Germinal center (tissue), 1 donor: ENCODE data around the gene SH3RF1.
"Not testable (repeated sequence)": the region's sequence is repeated elsewhere in the genome, so short reads cannot be mapped to it uniquely, and the experiment has no call there.

Experiments
- DNase-seq: peaks from one replicate; pipeline ENCODE4 v3.0.0; 2012; ENCODE audit warnings: mixed read lengths, low spot score

SH3RF1 gene

DNA sequence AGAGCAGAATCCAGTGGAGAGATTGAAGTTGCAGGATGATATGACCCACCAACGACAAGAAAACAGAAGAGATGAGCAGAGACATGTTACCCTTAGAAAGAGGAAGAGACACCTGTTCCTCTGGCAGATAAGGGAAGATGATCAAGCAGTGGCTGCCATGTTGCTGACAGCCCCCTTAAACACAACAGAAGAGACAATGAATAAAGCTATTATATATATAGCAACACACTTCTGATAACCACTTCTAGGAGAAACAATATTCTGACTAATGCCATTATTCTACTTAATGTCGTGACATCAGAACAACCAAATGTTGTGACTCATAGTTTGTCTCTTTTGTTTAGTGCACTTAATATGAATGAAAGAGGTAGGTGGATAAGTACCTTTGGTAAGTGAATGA, 44.9 kb downstream of the SH3RF1 start:
- DNase-seq = no peak

- DNase-seq = no peak
Measured at GRCh38 chr4:169225058-169225751, 45.6 kb downstream of the SH3RF1 start.

DNA sequence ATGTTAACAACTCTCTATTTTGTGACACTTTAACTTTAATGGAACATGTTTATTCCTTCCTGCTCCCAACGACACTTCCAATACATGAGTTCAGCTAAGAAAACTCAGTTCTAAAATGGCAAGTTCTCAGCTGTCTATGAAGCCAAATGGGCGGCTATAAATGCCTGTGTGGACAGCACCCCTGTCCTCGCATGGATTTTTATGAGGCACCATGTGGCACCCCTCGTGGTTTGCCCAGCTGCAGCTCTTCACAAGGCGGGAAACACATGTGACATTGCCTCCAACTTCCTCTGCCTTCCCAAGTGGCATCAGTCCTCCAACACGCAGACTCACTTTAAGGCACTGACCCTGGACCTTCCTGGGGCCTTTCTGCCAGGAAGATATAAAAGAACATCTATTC, 48.0 kb downstream of the SH3RF1 start:
- no peak for DNase-seq

GRCh38 chr4:169221662-169222061, 49.1 kb downstream of the SH3RF1 start:
- no peak for DNase-seq

DNA sequence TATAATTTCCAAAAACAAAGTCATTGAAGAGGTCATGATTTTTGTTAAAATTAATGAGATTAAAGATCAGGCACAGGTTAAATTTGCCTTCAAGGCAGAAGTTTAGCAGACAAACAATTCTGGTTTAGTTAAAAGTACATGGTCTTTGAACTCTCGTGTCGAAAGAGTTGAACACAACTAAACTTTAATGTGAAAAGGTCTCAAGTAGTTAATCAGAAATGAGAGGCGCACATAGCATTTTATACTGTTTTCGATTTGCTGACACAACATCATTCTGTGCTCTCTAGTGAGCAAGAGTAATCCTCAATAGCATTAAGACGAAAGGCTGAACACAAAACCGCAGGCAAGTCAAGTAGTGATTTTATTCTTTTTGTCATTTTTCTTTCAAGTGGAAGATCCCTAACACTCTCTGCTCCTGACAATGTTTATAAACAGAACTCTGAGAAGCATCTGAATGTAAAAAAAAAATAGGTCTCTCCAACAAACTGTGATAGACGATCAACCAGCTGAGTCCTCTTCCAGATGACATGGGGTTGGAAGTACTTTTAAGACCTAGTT, 49.8 kb downstream of the SH3RF1 start:
- no peak for DNase-seq

DNA sequence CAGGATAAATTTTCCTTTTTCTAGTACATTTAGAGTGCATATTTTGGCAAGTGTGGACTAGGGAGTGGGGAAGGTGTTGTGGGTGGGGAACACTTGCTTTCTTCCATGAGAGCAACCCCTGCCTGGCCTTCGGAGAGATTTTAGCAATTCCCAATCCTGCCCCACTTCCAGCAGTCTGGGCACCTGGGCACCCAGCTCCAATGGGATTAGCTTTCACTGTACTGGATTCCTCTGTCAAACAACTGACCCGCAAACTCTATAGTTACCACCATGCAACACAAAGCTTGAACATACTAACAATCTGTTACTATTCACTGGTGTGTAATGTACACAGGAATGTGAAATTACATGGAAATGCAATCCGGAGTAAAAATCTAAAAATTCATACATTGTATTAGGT, 50.3 kb downstream of the SH3RF1 start:
- DNase-seq = no peak

DNA sequence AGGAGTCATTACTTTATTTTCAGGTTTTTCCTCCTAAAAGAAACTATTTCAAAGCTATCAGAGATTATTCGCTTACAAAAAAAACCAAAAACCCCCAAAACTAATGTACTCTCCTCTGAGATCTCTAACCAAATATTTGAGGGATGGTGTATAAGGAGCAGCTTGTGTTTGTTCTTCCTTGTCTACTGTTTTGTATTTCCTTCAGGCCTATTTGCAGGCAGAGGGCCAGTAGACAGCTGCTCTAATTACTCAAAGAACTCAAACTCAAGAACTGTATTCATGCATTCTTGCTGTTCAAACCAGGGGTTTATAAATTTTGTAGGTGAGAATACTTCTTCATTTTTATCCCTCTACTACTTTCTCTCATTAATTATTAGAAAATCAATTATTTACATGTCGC, 51.3 kb downstream of the SH3RF1 start:
- no peak for DNase-seq

GRCh38 chr4:169215656-169216055, 55.1 kb downstream of the SH3RF1 start:
- DNase-seq = peak; percentile 16

DNA sequence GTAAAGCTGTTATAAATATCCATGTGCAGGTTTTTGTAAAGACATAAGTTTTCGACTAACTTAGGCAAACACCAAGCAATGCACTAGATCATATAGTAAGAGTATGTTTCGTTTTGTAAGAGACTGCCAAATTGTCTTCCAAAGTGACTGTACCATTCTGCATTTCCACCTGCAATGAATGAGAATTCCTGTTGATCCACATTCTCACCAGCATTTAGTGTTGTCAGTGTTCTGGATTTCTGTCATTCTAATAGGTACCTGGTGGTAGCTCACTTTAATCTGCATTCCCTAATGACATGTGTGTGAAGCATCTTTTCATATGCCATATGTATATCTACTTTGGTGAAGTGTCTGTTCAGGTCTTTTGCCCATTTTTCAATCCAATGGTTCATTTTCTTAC, 57.8 kb downstream of the SH3RF1 start:
- DNase-seq = no peak

- peak; percentile 42 for DNase-seq
Measured at GRCh38 chr4:169210504-169211118, 60.1 kb downstream of the SH3RF1 start.

DNA sequence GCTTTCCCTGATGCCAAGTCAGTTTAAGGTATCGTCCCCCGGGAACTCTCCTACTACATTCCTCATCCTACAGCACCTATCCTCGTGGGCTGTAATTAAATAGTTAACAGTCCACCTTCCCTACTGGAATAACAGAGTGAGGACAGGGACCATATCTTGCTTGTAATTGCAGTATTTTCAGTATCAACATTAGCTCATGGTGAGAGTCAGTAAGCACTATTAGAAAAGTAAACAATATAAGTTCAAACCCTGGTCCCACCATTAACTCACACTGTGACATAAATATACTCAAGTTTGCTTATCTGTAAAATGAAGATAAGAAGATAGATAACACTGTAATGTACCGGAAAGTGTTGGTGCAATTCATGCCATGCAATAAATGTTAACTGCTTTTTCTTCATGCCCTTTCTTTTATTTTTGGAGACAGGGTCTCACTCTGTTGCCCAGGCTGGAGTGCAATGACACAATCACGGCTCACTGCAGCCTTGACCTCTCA, 61.3 kb downstream of the SH3RF1 start:
- DNase-seq = no peak

- no peak for DNase-seq
Measured at GRCh38 chr4:169208516-169208915, 62.2 kb downstream of the SH3RF1 start.

DNA sequence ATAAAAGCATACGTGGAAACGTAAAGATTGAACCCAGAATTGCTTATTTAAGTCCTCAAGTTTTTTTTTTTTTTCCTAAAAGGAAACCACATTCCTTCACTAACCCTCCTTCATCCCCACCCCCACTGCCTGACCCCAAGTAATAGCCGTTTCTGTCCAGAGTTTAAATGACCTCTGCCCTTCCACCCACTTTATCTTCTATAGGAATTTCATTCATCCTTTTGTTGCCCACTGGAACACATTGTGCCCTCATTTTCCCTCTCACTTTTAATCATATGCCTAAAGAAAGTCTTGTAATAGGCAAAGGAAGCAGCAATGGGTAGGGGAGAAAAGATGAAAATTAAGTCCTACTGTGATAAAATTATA, 62.7 kb downstream of the SH3RF1 start:
- no peak for DNase-seq

- no peak for DNase-seq
Measured at GRCh38 chr4:169207436-169208089, 63.2 kb downstream of the SH3RF1 start.

- DNase-seq = no peak
Measured at GRCh38 chr4:169205744-169206080, 65.0 kb downstream of the SH3RF1 start.

GRCh38 chr4:169205075-169205743, 65.5 kb downstream of the SH3RF1 start:
- no peak for DNase-seq

DNA sequence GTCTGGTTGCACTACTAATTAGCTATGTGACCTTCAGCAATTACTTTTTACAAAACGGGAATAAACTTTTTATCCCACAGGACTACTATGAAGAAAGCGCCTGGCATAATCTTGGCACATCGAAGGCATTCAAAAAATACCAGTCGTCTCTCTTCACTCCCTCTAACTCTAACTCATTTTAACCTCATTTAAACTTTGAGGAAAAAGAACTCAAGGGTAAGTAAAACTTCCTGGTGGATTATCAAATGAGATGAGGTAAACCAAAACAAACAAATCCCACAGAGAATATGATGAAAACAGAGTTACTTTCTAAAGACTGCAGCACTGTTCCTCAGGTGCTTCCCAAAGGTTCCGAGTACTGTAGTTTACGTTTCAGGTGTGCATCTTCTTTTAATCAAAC, 66.9 kb downstream of the SH3RF1 start:
- DNase-seq = no peak

- DNase-seq = not testable (repeated sequence)
Measured at GRCh38 chr4:169203278-169203677, 67.5 kb downstream of the SH3RF1 start.

GRCh38 chr4:169202878-169203277, 67.9 kb downstream of the SH3RF1 start:
- no peak for DNase-seq

DNA sequence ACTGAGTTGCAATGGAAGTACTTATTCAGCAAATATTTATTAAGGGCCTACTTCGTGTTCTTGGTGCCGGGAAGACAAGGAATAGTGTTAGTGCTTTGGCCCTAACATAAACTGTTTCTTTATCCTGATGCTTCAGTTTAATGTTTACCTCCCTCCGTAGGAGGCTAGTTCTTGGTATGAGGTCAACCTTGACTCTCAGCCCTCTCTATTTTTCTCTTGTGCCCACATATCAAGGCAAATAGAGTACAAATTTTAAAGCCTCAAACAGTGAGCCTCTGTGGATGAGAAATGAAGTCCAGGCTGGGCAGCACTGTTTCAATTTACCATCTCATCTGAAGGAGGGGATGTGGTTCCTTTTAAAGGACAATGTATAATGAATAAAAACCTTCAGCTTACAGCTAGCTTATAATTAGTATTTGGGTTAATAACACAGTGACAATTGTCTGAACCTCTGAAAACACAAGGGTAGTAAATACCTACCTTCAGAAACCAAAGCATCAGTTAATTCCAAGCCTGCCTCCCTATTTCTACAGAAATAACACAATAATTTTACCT, 68.5 kb downstream of the SH3RF1 start:
- DNase-seq = no peak

DNA sequence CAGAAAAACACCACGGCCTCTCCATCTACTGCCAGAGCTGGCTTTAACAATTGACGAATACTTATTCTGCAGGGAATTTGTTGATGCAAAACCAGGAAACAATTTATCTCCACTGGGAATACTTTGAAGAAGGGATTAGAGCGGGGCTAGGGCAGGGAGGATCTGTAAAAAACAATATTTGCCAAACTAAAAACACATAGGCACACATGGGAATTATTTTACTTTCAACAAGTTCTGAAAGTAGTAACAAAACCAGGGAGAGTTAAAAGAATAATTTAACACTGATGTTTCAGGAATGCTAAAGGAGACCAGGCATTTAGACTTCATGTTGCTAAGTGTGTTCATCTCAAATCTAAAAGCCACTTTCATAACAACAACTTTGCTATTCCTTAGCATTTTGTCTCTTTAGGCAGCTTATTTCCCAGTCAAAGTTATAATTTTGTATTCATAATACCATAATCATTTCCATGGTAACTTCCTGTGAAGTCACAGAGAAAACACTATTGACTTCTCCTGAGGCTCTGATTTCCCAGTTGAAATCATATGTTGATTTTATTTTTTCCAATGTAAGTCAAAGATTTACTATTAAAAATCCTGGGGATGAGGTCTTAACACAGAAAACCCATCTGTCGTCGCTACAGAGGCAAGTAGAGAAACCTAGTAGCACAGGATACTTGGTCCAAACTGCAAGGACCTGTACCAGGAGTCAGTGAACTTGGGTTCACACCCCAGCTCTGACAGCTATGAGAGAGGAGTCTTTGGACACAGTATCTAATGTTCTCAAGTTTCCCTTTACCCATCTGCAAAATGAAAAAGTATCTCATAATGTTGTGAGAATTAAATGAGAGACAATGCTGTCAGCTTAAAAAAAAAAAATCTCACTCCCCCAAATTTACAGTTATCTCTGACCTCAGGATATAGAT, 69.3 kb downstream of the SH3RF1 start:
- no peak for DNase-seq
